Measurements from ENCODE around the gene TOMM7. TPM values are rescaled to one million over a fixed set of nuclear protein-coding genes. Genes with fewer than 3 reads are reported as not detected.
A peak's percentile ranks its signal among the peaks of the same experiment; 100 is the strongest.

TOMM7 gene
- total RNA-seq, 2 experiments from 2014 or later: 206 to 240 TPM

- DNase-seq: no peak
- TF ChIP-seq CTCF (IDR thresholded peaks at IDR 0.05): no peak
- no peaks in the 10 kb centered on the region for H3K9me3 Mint-ChIP-seq
- intact Hi-C loops (cut with micrococcal nuclease): loop anchor here (5.0 kb wide), 1 partner anchor 34 kb away; no protein-coding TSS in a partner anchor
- peaks cover 17% of the 10 kb centered on the region for H3K36me3 Mint-ChIP-seq (ENCODE audit: low read depth)
- H3K4me3 Mint-ChIP-seq: peak overlapping the region; percentile 99
- H3K27ac Mint-ChIP-seq: peak overlapping the region; percentile 98
- POLR2A ChIA-PET: interaction anchor here (1.6 to 2.1 kb wide), 3 partner anchors 37 to 282 kb away, joined by 3 to 5 read pairs (median 5); partner anchors contain the start of gene KLHL7
- CTCF ChIA-PET: interaction anchor here (2.7 kb wide), 1 partner anchor 232 kb away, joined by 18 read pairs; no protein-coding TSS in a partner anchor
- peaks cover 13% of the 10 kb centered on the region for H3K27me3 Mint-ChIP-seq
- ATAC-seq: peak; percentile 4
- H3K4me1 Mint-ChIP-seq (ENCODE audit: low read depth): peaks cover 32% of the 10 kb centered on the region
Measured at GRCh38 chr7:22823142-22823497, 471 bp upstream of the TOMM7 start.

- Mint-ChIP-seq H3K36me3 (ENCODE audit: low read depth) (peaks cover 19% of the 10 kb centered on the region), H3K9me3 (no peaks in the 10 kb centered on the region), H3K4me1 (ENCODE audit: low read depth) (peaks cover 37% of the 10 kb centered on the region), H3K27ac (peak overlapping the region; percentile 98), H3K27me3 (peaks cover 9% of the 10 kb centered on the region), H3K4me3 (peak overlapping the region; percentile 99)
- ChIA-PET POLR2A (interaction anchor here (0.7 to 2.1 kb wide), 3 partner anchors 65 to 283 kb away, joined by 3 to 5 read pairs (median 5); partner anchors contain the start of gene KLHL7), CTCF (interaction anchor here (1.3 to 2.7 kb wide), 3 partner anchors 12 to 265 kb away, joined by 3 to 18 read pairs (median 3); no protein-coding TSS in a partner anchor)
- DNase-seq (peak; percentile 13), ATAC-seq (no peak)
- intact Hi-C loops (cut with micrococcal nuclease): loop anchor here (5.0 kb wide), 1 partner anchor 35 kb away; no protein-coding TSS in a partner anchor
- no peak for TF ChIP-seq CTCF (IDR thresholded peaks at IDR 0.05)
Measured at GRCh38 chr7:22821702-22822485, 755 bp downstream of the TOMM7 start.

- peak overlapping the region; percentile 99 for H3K4me3 Mint-ChIP-seq
- POLR2A ChIA-PET: no interaction called here
- peaks cover 34% of the 10 kb centered on the region for H3K36me3 Mint-ChIP-seq (ENCODE audit: low read depth)
- H3K9me3 Mint-ChIP-seq: no peaks in the 10 kb centered on the region
- no peak for DNase-seq
- peaks cover 56% of the 10 kb centered on the region for H3K4me1 Mint-ChIP-seq (ENCODE audit: low read depth)
- TF ChIP-seq CTCF (IDR thresholded peaks at IDR 0.05): no peak
- CTCF ChIA-PET: no interaction called here
- intact Hi-C loops (cut with micrococcal nuclease): no loop called here
- no peak for ATAC-seq
- H3K27ac Mint-ChIP-seq: peak overlapping the region; percentile 25
- peaks cover 4% of the 10 kb centered on the region for H3K27me3 Mint-ChIP-seq
Measured at GRCh38 chr7:22819476-22819875, 3.2 kb downstream of the TOMM7 start.

GRCh38 chr7:22814261-22815208 is 8.1 kb downstream of the TOMM7 start:
- no peak for ATAC-seq
- Mint-ChIP-seq H3K4me3 (no peak overlapping the region), H3K27ac (peak overlapping the region; percentile 25), H3K36me3 (ENCODE audit: low read depth) (peaks cover 35% of the 10 kb centered on the region), H3K4me1 (ENCODE audit: low read depth) (peaks cover 32% of the 10 kb centered on the region), H3K9me3 (no peaks in the 10 kb centered on the region), H3K27me3 (no peaks in the 10 kb centered on the region)
- ChIA-PET CTCF (no interaction called here), POLR2A (no interaction called here)
- no peak for TF ChIP-seq CTCF (IDR thresholded peaks at IDR 0.05)
- DNase-seq: no peak
- intact Hi-C loops (cut with micrococcal nuclease): no loop called here
